Astrocyte of the spinal cord (primary cell): Measurements from ENCODE around the gene HDAC4.
A peak's percentile ranks its signal among the peaks of the same experiment; 100 is the strongest.

ENCODE experiments used
- DNase-seq: peaks from one replicate; pipeline ENCODE4 v3.0.0; 2011; ENCODE audit warnings: low read depth, low spot score
- H3K4me3 ChIP-seq: 2 replicates; pipeline ENCODE4 v1.5.1; 2011; ENCODE audit warnings: low read depth, mild to moderate bottlenecking, low read length, moderate library complexity
- in situ Hi-C: cut with HindIII; loops from 2 replicates; pipeline ENCODE4 v1.10.0; 2017; ENCODE audit warnings: low sequenced_read_pairs
- TF ChIP-seq, protein P1 (sequence below): IDR thresholded peaks from 2 replicates; pipeline ENCODE4 v1.5.1; 2012; ENCODE audit warnings: low read depth, mild to moderate bottlenecking, low read length, inconsistent platforms

The HDAC4 gene

GRCh38 chr2:239202343-239202742 is 198.5 kb downstream of the HDAC4 start:
- TF ChIP-seq, protein P1, sequence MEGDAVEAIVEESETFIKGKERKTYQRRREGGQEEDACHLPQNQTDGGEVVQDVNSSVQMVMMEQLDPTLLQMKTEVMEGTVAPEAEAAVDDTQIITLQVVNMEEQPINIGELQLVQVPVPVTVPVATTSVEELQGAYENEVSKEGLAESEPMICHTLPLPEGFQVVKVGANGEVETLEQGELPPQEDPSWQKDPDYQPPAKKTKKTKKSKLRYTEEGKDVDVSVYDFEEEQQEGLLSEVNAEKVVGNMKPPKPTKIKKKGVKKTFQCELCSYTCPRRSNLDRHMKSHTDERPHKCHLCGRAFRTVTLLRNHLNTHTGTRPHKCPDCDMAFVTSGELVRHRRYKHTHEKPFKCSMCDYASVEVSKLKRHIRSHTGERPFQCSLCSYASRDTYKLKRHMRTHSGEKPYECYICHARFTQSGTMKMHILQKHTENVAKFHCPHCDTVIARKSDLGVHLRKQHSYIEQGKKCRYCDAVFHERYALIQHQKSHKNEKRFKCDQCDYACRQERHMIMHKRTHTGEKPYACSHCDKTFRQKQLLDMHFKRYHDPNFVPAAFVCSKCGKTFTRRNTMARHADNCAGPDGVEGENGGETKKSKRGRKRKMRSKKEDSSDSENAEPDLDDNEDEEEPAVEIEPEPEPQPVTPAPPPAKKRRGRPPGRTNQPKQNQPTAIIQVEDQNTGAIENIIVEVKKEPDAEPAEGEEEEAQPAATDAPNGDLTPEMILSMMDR, result no peak
- in situ Hi-C loops, result no loop called here
- no peak for DNase-seq
- no peak overlapping the region for H3K4me3 ChIP-seq

GRCh38 chr2:239201884-239202283 is 198.9 kb downstream of the HDAC4 start:
- in situ Hi-C loops, result no loop called here
- TF ChIP-seq, protein P1, result no peak

GRCh38 chr2:239201531-239201876 is 199.3 kb downstream of the HDAC4 start:
- in situ Hi-C loops, result no loop called here
- DNase-seq, result no peak
- TF ChIP-seq, protein P1, result no peak
- no peak overlapping the region for H3K4me3 ChIP-seq

More at GRCh38 chr2:239201884-239202283, 198.9 kb downstream of the HDAC4 start:
- no peak for DNase-seq
- no peak overlapping the region for H3K4me3 ChIP-seq

- H3K4me3 ChIP-seq, result no peak overlapping the region
- in situ Hi-C loops, result no loop called here
- TF ChIP-seq, protein P1, result no peak
- no peak for DNase-seq
Observed at GRCh38 chr2:239200646-239201530, 199.9 kb downstream of the HDAC4 start.

DNA sequence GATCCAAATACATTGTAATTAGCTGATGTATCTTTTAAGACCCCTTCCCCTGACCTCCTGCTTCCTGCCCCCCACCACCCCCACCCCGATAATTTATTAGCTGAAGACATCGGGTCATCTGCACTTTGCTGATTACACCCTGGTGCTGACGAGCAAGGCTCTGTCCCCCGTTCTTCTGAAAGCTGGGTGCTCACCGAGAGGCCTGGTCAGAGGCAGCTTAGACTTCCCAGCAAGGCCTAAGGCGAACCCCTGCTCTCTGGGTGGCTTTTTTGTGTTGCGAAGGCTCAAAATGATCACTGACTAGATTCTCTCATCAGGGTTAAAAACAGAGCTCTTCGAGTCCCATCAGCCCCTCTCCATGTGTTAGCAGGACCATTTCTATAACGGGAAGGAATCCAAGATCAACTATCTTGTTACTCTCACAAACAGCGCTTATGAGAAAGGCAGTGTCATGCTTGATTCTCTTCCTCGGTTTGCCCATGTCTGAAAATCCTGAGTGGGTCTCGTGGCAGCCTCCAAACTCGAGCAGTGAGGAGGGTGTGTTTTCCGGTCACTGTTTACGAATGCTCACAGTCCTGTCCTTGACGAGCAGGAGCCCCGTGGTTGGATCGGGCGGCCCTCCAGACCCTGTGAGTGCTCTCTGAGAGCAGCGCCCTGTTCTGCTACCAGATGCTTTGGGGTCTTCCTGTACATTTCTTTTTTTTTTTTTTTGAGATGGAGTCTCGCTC is 201.6 kb downstream of the HDAC4 start:
- in situ Hi-C loops, result no loop called here
- no peak overlapping the region for H3K4me3 ChIP-seq
- peak; percentile 30 for DNase-seq
- TF ChIP-seq, protein P1, result no peak

GRCh38 chr2:239198221-239198620 is 202.6 kb downstream of the HDAC4 start:
- TF ChIP-seq, protein P1, result no peak
- DNase-seq, result no peak
- no peak overlapping the region for H3K4me3 ChIP-seq
- in situ Hi-C loops, result no loop called here
